A673 (cell line): ENCODE results near the gene NTN1.

Experiments
- CTCF ChIP-seq: fragments of 300-800, 200-600 bp; sonication (generic); conservative IDR thresholded peaks from 2 replicates; pipeline ENCODE4 v1.5.1; 2017; ENCODE audit warnings: low read depth, mild to moderate bottlenecking, antibody characterized with exemption, low read length, moderate library complexity, mixed read lengths
- EZH2 ChIP-seq: fragments of 200-600 bp; sonication (generic); IDR thresholded peaks from 2 replicates; pipeline ENCODE4 v1.6.1; 2017; ENCODE audit warnings: borderline replicate concordance, low read depth, mild to moderate bottlenecking, mixed read lengths, antibody characterized with exemption, low read length; ENCODE audit not compliant: poor library complexity, severe bottlenecking

- no peak for TF ChIP-seq CTCF
- TF ChIP-seq EZH2, result no peak
Observed at GRCh38 chr17:9139695-9140094, 118.4 kb downstream of the NTN1 start.
